Fibroblast of villous mesenchyme (primary cell): Measurements from ENCODE around the gene DSG2. TPM values are rescaled to one million over a fixed set of nuclear protein-coding genes. Genes with fewer than 3 reads are reported as not detected.

Experiments
- DNase-seq: peaks from one replicate; pipeline ENCODE4 v3.0.0-alpha.2; 2010; ENCODE audit warnings: low read depth
- H3K4me3 ChIP-seq: 2 replicates; pipeline ENCODE4 v1.5.1; 2011; ENCODE audit warnings: low read depth, mild to moderate bottlenecking, low read length
- total RNA-seq: library from RNA; depleted of rRNA; stranded (reverse); fragments of >200 nt; gene quantifications from 2 replicates; pipeline ENCODE4 v1.2.3, GENCODE V29; 2012
- TF ChIP-seq, protein P1 (sequence below): IDR thresholded peaks from 2 replicates; pipeline ENCODE4 v1.5.1; 2012; ENCODE audit warnings: low read depth, mild to moderate bottlenecking, low read length; ENCODE audit not compliant: insufficient read depth

The DSG2 gene
- total RNA-seq, 1 donor, result 2.6 TPM

DNA sequence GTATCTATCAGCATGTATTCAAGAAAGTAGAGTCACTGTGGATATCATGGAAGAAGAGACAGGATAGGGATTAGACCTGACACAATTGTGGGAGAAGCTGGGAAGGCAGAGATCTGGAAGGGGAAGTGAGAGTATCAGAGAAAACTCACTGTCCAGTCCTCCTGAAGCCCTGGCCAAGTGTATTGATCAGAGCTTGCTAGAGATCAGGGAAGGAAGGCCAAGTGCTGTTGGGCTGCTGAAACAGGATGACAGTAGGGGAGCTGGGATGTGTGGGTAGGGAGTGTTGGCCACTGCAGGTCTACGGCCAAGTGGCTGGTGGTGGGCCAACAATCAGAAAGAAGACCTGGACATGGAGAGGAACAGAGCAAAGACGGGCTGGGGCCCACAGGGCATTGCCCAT is 67.4 kb downstream of the DSG2 start:
- TF ChIP-seq, protein P1, sequence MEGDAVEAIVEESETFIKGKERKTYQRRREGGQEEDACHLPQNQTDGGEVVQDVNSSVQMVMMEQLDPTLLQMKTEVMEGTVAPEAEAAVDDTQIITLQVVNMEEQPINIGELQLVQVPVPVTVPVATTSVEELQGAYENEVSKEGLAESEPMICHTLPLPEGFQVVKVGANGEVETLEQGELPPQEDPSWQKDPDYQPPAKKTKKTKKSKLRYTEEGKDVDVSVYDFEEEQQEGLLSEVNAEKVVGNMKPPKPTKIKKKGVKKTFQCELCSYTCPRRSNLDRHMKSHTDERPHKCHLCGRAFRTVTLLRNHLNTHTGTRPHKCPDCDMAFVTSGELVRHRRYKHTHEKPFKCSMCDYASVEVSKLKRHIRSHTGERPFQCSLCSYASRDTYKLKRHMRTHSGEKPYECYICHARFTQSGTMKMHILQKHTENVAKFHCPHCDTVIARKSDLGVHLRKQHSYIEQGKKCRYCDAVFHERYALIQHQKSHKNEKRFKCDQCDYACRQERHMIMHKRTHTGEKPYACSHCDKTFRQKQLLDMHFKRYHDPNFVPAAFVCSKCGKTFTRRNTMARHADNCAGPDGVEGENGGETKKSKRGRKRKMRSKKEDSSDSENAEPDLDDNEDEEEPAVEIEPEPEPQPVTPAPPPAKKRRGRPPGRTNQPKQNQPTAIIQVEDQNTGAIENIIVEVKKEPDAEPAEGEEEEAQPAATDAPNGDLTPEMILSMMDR, result no peak
- DNase-seq, result no peak
- no peak overlapping the region for H3K4me3 ChIP-seq

DNA sequence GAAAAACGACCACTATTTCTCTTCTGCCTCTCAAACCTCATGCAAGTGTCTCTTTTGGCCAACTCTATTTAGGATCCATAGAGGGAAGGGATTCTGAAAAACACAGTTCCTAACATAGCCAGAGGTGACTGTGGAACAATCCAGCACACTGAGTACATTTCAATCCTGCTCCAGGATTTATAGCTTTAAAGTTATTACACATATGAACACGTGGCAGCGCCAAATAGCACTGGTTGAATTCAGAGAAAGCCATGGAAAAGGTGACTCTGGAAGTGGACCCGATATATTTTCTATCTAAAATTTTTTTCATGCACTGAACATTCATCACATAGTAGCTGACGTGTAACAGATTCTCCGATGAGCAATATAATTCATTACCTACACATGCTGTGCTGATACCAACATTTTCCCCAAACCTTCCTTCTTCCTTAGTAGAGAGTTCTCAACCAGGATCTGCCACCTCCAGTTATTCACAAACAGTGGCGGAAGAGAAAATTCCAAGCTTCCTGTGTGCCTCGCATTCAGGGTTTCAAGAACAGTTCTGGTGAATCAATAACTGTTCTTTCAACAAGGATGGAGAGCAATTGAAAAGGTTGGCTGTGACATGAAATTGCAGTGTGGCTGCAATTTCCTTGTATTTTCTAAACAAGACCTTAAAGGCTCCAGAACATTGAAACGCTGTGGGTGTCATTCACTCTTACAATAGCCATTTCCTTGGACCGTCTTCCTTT is 68.0 kb downstream of the DSG2 start:
- TF ChIP-seq, protein P1, result no peak
- no peak for DNase-seq
- H3K4me3 ChIP-seq, result no peak overlapping the region

DNA sequence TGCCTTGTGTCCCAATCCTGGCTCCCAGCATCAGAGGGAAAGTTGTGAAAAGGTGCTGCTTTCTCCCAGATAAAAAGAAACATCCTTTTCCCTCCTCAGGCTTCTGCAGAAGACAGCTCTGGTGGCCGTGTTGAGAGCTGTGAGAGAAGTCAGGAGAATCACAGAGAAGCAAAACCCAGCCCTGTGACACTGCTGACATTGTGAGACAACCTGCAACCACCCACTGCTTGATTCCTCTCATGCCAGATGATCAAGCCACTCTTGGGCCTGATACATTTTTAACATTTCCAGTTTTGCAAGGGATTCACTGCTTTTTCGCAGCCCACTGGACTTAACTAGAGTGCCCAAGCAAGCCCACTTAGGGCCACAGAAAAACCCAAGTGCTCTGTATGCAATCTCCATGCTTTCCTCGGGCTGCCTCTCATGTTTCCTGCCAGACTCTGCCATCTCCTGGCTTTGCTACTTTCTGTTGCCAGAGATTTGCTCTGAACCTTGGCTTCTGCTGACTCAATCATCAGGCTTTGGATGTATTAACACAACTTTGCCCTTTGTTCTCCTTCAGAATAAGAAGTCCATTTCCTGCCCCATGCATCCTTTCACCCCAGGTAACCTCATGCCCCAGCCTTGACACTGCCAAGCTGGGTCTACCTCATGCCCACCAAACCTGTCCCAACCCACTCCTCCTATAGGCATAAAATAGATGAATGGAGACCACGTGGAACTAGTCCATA is 68.8 kb downstream of the DSG2 start:
- no peak overlapping the region for H3K4me3 ChIP-seq
- DNase-seq, result no peak
- TF ChIP-seq, protein P1, result no peak

DNA sequence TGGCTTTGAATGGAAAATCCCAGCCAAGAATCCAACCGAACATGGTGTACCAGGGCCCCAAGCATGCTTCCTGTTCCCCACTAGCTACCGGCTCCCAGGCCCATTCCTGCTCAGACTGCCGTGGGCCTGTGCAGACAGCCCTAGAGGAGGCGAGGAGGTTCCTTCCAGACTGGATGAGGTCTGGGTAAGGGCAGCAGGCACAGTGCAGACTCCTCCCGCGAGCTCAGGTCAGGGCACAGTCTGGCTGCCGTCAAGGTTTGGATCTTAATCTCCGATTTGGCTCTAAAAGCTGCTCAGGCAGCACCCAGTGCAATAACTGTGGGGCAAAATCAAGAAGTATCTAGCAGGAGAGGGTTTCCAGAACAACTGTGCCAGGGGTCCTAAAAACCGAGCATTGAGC is 74.4 kb downstream of the DSG2 start:
- no peak overlapping the region for H3K4me3 ChIP-seq
- no peak for DNase-seq
- TF ChIP-seq, protein P1, result no peak

DNA sequence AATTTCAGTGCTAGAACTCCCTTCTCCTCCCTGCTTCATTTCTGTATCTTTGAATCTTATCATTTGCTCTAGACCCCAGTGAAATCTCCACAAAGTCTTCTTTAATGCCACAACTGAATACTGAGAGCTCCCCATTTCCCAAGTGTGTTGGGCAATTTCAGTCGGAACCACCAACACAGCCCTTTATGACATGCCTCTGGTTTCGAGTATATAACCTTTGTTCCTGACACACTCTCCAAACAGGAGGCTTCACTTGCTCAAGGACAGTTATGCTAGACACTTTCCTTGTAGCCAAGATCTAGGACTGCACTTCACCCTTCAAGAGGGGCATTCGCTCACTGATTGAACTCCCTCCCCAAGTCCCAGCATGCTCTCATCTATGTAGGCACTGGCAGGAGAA is 75.1 kb downstream of the DSG2 start:
- TF ChIP-seq, protein P1, result no peak
- H3K4me3 ChIP-seq, result no peak overlapping the region
- no peak for DNase-seq

DNA sequence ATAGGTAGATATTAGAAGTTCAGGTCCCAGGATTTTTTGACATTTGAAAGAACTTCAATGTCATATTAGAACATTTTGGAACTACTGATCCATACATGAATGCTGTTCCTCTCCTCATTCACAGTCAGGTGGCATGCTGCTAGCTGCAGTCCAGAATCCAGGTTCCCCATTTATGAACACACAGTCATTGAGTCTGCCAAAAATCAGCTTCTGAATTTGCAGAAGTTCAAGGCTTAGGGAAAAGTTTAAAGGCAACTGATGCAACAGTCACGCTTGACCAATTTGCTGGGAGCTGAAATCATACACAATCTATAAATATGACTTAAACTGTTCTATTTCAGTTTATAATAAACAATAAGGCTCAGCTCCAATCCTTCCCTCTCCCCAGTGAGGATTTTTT is 76.4 kb downstream of the DSG2 start:
- TF ChIP-seq, protein P1, result no peak
- H3K4me3 ChIP-seq, result no peak overlapping the region
- DNase-seq, result no peak
